Skeletal muscle cell (primary cell): ENCODE measurements around the gene ZNF784.

Source experiments
- DNase-seq: peaks from one replicate; pipeline ENCODE4 v3.0.0-alpha.2; 2010; ENCODE audit warnings: low read depth
- H3K4me3 ChIP-seq: 2 replicates; pipeline ENCODE4 v1.5.1; 2011; ENCODE audit warnings: low read depth, mild to moderate bottlenecking, control low read depth, low read length, moderate library complexity

The ZNF784 gene

DNA sequence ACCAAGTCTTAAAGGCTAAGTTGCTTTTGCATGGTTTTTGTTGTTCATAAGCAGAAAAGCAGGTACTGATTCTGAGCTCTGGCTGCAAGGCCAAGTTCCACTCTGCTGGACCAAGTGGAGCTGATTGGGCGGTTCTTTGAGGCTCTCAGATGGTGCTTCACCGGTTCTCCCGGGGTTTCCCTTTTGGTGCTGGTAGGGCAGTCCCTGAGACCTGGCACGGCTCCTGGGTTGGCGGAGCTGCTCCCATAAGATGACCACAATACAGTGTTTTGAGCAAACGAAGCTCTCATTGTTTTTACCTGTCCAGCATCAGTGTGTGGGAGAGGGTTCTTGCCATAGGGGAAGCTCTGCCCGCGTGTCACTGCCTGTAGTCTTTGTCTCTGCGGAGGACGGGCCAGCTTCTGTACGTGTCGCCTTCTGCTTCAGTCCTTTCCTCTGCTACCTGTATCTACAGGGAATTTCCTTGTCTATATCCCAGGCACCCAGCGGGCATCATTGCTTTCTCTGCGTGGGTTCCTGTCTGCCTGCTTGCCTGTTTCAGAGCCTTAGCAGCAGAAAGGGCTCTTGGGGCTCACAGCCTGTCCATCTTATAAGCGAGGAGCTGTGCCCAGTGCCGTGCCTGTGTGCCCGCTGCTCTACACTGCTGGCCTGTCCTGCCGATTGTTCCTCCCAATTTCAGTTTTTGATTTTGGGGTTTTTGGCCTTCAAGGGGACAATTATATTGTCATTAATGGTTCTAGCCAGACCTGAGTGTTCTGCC is 32.8 kb upstream of the ZNF784 start:
- peak overlapping the region; percentile 69 for H3K4me3 ChIP-seq
- no peak for DNase-seq

DNA sequence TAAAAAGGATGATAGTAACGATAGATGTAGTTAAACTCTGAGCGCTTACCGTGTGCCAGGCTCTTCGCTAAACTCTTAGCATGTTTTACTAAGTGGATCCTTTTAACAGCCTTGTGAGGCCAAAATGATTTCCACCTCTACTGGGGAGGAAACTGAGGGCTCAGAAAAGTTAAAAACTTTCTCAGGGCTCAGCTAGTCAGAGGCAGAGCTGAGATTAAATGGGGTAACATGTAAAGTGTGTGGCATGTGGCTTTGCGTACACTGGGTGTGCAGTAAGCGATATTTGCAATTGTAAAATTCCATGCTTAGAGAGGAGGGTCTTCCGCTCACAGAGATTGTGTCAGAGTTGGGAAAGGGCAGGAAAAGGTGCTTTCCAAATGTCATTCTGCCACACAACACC is 32.2 kb upstream of the ZNF784 start:
- DNase-seq = no peak
- peak overlapping the region; percentile 69 for H3K4me3 ChIP-seq

DNA sequence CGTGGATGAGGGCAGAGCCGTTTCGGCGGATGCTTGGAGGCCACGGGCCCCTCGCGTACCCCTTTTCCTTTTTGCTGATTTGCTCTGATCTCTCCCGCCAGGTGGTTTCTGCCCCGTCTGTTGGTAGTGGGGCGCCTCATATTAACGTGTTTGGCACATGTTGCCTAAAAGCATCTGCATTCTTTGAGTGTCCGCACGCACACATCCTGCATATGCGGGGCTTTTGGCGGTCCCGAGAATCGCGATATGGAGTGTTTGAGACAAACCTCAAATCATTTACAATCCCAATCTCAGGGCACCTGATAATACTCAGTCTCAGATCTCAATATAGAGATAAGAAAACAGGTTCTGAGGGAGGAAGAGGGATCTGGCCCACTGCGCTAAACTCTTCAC is 31.3 kb upstream of the ZNF784 start:
- DNase-seq = no peak
- peak overlapping the region; percentile 69 for H3K4me3 ChIP-seq

DNA sequence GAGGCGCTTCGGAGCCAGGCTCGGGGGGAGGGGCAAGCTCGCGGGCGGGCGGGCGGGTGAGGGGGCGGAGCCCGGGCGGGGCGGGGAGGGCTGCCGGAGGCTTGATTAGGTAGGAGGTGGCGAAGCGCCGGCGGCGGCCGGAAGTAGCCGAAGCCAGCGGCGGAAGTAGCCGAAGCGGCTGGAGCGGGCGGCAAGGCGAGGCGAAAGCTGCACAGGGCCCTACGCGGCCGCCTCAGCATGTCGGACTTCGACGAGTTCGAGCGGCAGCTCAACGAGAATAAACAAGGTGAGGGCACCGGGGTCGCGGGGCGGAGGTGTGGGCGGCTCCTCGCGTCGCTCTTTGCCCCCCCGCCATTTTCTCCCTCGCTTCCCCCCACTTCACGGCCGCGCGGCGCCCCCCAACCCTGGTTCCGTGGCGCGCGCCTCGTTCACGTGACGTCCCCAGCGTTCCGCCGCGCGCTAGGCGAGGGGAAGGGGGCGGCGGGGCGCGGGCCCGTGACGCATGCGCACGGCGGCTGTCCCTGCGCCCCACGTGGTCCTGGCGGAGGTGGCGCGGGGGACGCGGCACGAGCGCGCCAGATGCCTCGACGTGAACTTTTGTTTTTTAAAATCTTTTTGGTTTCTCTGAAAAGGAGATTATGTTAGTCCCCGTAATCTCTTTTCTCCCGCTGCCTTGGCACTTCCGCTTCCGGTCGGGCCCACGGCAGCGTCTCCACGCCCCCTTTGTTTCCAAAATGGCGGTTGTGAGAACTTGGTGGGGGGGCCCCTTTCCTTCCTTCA is 30.7 kb upstream of the ZNF784 start, which contains the start of gene U2AF2:
Gene U2AF2 (plus strand): TSS at position 168 of the 780 bp plus-strand sequence. CDS start 70 bp downstream, at position 238.
- DNase-seq = peak; percentile 66
- peak within 1 kb of the TSS; percentile 69 for H3K4me3 ChIP-seq

DNA sequence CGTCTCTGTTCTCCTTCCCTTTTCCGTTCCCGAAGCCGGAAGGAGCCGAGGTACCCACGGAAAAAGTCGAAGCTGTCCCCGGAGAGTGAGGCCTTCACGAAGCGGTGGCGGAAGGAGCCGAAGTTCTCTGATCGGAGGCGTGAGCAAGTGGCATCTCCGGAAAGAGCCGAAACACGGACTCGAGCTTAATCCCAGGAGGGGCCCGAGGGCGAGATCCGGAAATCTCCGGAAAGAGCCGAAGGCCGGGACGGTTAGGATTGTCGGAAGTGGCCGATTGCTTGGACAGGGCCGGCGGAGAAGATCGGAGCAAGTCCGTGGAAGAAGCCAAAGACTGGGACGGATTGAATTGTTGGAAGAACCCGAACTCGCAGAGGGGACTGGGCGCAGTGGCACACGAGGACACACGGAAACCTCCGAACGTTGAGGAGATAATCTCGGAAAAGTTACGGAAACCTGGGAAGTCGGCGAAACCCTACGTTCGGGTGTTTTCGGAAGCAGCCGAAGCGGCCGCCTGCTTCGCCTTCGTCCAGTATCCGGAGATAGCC is 30.0 kb upstream of the ZNF784 start:
- peak; percentile 93 for DNase-seq

DNA sequence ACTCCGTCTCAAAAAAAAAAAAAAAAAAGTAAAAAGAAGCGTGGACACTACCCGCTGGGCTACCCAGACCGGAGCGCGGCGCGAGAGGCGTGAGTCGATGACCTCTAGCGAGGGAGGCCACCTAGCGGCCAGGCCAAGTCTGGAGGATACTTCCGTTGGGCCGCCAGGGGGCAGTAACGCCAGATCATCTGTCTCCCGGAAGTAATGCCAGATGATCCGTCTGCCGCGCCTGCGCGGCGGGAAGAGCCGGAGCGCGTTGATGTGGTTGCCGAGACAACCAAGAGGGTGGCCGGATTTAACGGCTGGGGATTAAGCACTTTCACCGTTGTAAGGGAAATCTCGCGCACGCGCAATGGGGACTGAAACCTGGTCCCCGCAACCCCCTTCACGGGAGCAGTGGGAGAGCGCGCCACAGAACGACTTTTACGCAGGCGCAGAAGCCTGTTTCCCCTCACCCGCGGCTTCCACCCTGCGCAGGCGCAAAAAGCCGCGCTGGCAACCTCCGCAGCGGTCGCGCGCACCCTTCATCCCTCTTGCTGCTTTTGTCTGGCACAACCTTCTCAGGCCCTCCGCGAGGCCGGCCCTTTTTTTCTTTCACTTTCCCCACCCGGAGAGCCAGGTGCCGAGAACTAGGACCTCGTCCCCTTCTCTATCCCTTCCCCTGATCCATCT is 29.4 kb upstream of the ZNF784 start:
- peak; percentile 95 for DNase-seq
- peak overlapping the region; percentile 69 for H3K4me3 ChIP-seq

More for the DNA sequence above, 30.0 kb upstream of the ZNF784 start:
- H3K4me3 ChIP-seq = peak overlapping the region; percentile 69

DNA sequence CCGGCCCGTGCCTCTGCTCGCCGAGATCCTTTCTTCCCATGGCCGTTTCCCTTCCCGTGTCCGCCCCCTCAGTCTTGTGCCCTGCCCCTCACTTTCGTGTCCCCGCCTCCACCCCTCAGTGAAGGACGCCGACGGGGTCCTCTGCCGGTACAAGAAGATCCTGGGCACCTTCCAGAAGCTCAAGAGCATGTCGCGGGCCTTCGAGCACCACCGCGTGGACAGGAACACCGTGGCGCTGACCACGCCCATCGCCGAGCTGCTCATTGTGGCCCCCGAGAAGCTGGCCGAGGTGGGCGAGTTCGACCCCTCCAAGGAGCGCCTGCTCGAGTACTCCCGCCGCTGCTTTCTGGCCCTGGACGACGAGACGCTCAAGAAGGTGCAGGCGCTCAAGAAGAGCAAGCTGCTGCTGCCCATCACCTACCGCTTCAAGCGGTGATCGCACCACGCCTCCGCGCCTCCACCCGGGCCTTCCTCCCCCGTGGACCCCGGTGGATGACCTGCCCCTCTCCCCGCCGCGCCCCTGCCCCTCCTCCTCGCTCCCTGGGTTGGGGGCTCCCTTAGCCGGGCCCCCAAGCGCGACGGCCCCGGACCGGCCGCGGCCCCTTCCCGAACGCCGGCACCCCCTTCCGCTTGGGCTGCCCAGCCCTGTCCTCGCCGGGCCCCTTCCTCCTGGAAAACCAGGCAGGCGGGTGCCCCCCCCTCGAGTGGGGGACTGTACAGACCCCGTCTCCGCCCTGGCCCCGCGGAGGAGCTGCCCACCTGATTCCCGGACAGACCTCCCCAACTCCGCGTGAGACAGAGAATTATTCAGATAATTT is 28.2 kb upstream of the ZNF784 start:
- H3K4me3 ChIP-seq = no peak overlapping the region

DNA sequence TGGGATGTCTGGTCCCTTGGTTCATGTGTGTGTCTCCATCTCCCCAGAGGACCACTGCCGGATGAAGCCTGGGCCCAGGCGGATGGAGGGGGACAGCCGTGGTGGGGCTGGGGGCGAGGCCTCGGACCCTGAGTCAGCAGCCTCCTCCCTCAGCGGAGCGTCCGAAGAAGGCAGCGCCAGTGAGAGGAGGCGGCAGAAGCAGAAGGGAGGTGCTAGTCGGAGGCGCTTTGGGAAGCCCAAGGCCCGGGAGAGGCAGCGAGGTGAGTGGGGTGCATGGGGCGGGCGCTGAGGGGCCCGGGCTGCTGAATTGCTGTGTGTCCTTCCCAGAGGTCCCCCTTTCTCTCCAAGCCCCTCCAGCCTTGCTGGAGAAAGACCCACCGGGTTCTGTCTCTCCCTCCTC is 26.9 kb upstream of the ZNF784 start:
- no peak for DNase-seq
- H3K4me3 ChIP-seq = no peak overlapping the region

More for the DNA sequence above, 28.2 kb upstream of the ZNF784 start:
- DNase-seq = no peak

DNA sequence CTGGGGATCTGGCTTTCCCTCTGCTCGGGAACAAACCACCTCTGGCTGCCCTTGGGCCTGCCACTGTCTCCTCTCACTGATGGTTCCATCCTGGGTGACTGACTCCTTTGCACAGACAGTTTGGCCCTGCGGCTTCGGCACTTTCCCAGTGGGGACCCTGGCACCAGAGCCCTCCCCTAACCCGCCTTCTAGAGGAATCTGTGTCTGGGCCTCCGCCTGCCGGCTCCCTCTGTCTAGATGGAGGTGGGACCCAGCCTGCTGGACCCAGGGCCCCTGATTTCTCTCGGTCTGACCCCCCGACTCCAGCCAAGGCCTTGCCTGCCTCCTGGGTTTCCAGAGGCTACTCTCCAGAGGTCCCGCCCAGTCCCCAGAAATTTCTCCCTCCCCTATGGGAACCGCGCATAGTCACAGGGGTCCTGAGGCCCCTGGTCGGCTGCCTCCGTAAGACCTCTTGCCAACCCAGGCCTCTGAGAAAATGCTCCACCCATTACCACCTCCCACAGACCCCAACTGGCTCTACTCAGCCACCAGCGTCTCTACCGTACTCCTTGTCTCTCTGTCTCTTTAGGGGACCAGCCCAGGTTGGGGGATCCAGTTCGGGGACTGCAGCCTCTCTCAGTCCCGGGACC is 26.4 kb upstream of the ZNF784 start:
- no peak overlapping the region for H3K4me3 ChIP-seq
- DNase-seq = no peak

DNA sequence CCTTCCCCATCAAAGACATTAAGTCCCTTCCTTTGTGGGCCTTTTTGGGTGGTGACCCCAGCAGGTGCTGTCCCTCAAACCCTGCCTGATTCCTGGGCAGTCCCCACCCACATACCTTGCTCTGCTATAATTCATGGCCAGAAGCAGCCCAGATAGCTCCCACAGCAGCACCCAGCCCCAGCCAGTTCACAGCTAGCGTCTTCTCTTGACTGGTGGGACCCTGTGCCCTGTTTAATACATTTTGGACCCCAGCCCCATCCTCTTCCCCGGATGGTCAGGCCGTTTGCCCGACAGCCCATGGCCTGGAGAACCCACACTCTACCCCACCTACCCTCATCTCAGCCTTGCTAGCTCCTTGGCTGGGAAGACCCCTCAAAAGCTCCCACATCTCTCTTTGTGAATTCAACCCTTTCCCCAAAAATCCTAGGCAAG is 25.8 kb upstream of the ZNF784 start:
- no peak for DNase-seq

DNA sequence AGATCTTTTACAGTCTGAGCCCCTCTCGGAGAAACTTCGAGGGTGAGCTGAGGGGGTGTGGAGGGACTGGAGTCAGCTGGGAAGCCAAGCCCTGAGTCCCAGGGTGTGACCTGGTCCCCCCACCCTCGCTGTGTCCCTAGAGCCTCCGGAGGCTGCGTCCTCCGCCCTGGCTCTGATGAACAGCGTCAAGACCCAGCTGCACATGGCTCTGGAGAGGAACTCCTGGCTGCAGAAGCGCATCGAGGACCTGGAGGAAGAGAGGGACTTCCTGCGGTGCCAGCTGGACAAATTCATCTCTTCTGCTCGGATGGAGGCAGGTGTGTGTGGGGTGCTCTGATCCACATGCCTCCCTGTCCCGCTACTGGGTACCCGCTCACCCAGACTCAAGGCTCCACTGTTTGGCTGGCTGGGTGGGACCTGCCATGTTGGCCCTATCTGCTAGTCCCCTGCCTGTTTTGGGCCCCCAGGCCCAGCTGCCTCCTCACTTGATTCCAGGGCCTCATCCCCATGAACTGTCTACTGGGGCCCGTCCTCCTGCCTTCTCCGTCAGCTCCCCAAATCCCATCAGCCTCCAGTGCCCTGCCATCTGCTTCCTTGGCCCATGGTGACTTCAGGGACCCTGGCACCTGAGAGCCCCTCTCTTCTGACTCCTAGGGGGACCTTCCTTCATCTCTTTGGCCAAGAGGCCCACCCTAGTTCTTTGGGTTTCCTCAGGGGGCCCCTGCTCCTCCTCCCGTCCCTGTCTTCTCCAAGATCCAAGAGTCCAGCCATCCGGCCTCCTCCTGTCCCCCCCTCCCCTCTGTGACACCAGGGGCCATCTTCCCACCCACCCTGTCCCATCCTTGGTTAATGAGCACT is 25.1 kb upstream of the ZNF784 start:
- peak overlapping the region; percentile 76 for H3K4me3 ChIP-seq

More for the DNA sequence above, 25.8 kb upstream of the ZNF784 start:
- H3K4me3 ChIP-seq = no peak overlapping the region

DNA sequence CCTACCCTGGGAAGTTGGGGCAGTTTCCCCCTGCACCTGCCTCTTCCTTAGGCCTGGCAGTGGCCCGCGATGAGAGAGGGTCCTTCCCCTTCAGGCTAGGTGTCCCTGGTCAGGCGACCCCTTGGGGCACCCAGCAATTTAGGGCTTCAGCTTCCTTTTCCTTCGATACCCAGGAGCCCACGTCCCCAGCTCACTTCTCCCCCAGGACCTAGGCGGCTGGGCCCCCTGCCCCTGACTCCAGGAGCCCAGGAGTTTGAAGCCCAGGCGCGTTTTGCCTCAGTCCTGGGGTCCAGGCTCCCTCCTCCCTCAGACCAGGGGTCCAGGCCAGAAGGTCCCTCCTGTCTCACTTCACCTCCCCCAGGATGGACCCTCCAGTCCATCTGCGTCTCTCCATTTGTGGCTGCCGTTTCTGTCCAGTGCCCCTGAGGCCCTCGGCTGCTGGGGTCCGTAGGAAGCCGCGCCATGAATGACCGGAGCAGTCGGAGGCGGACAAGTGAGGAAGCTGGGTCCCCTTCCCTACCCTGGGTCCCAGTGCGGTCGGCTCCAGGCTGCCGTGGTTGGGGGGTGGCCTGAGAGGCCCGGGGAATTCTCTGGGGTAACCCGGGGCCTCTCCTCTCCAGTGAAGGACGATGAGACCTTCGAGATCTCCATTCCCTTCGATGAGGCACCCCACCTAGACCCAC is 24.4 kb upstream of the ZNF784 start:
- H3K4me3 ChIP-seq = peak overlapping the region; percentile 76
- no peak for DNase-seq

More for the DNA sequence above, 25.1 kb upstream of the ZNF784 start:
- no peak for DNase-seq

DNA sequence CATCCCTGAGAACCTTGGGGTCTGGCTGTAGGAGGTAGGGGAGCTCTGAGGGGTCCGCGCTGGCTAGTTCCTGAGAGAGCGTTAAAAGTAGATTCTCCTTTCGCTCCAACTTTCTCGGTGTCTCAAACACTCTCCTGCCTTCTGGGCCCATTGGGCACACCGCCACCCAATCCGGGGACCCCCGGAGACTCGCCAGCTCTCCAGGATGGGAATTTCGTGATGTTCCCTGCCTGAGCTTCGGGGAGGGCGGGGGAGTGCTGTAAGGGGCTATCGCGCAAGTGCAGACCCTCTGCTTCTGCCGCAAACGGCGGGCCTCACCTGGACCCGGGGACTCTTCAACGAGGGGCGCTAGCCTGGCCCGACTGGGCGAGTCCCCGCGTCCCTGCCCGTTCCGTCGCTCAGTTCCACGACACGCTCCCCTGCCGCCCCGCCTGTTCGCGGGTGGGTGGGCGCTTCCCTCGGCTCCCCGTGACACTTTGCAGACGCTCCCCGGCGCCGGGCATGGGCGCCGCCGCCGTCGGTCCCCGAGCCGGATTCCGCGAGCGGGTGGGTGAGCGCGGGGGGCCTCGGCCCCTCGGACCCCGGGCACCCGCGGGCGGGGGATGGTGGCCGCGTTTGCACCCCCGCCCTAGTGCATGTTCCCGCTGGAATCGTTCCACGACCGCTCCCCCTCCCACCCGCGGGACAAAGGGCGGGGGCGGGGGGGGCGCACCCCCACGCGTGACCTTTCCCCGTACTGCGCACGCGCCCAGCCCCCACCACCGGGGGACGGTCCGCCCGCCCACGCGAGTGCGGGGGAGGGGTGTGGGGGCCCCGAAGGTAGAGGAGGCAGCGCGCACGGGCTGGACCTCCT is 23.6 kb upstream of the ZNF784 start, which contains the start of gene CCDC106:
Gene CCDC106 (plus strand): TSS at position 481 of the 853 bp plus-strand sequence. CDS start 835 bp downstream, outside the sequence.
- peak within 1 kb of the TSS; percentile 76 for H3K4me3 ChIP-seq
- peak; percentile 43 for DNase-seq

DNA sequence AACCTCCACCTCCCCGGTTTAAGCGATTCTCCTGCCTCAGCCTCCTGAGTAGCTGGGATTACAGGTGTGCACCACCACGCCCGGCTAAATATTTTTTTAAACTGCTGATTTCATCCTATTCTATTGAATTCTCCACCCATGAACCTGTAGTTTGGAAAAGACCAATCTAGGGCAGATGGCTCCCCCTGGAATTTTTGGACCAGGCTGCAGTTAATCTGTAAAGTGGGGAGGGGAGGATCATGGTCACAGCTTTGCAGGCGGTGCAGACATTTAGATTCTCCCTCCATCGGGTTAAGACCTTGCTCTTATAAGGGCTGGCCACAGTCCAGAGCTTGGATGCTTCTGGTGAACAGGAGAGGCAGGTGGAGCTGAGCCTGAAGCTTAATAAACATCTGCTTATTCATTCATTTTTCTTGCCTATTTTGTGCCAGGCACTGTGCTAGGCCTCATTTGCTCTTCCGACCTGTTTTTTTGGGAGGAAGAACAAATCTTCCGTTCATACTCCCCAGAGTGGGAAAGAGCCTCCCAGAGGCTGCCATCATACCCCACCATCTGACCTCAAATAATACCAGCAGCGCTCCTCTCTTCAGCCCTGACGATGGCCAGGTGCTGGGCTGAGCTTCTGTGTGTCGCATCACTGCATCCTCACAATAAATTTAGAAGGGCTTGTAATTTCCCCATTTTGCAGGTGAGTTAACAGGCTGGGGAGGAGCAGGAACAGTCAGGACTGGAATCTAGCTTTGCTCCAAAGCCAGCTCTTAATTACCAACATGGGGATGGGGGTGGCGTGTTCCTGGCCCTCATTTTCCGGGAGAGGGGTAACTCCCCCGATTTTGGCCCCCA is 22.7 kb upstream of the ZNF784 start:
- DNase-seq = no peak
- peak overlapping the region; percentile 76 for H3K4me3 ChIP-seq

DNA sequence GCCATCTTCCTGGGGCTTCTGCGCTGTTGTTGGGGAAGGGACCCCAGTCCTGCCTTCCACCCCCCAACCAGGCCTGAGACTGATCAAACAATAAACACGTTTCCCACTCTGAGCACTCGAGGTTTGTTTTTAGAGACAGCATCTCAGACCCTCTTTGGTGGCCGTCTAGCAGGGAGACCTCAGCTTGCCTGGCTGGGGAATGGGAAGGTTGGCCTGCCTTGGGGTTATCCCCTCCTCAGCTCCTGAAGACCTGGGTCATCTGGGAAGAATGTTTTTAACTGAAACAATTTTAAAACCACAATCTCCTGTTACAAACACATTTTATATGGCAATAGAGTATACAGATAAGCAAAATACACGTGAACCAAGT is 21.1 kb upstream of the ZNF784 start:
- DNase-seq = no peak
- H3K4me3 ChIP-seq = no peak overlapping the region
